Globus pallidus (tissue), 1 donor: ENCODE results near the gene PRDX2.
A peak's percentile ranks its signal among the peaks of the same experiment; 100 is the strongest.
"Not testable (repeated sequence)": the region's sequence is repeated elsewhere in the genome, so short reads cannot be mapped to it uniquely, and the experiment has no call there.

Experiments
- DNase-seq: peaks from one replicate; pipeline ENCODE4 v3.0.0-alpha.2; 2015; ENCODE audit warnings: low spot score

PRDX2 gene

DNA sequence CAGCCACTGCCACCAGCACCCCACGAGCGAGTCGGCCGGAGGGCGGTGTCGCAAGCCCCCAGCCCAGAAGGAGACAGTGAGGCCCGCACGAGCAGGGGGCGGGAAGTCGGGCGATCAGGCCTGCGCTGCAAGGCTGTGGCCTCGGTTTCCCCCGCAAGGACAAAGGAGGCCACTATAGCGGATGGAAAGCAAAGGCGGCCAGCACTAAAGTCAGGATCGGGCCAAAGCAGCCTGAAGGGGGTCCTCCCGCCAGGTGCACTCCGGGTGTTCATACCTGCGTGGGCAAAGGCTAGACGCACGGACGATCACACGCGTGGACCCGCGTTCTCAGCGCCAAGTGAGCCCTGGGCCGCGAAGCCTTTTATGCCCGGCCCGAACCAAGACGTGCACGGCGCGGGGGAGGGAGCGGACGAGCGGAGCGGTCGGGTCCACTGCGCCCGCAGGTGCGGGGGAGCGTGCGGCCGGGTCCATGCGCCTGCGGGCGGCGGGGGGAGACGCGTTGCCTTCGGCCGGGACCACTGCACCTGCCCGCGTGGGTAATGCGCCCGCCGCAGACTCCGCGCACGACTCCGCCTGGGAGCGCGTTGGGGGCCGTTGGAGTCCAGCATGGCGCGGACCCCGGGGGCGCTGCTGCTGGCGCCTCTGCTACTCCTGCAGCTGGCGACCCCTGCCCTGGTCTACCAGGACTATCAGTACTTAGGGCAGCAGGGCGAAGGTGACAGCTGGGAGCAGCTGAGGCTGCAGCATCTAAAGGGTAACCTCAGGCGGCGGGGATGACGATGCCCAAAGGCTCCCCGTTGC, at the start of gene PRDX2, which contains the start of gene THSD8:
TSS of gene PRDX2 (minus strand) at position 335 of the 801 bp plus-strand sequence. CDS start 539 bp downstream, outside the sequence.
TSS of gene THSD8 (plus strand) at position 604 of the 801 bp plus-strand sequence. CDS start at position 607, 3 bp downstream.
- DNase-seq = peak; percentile 73

DNA sequence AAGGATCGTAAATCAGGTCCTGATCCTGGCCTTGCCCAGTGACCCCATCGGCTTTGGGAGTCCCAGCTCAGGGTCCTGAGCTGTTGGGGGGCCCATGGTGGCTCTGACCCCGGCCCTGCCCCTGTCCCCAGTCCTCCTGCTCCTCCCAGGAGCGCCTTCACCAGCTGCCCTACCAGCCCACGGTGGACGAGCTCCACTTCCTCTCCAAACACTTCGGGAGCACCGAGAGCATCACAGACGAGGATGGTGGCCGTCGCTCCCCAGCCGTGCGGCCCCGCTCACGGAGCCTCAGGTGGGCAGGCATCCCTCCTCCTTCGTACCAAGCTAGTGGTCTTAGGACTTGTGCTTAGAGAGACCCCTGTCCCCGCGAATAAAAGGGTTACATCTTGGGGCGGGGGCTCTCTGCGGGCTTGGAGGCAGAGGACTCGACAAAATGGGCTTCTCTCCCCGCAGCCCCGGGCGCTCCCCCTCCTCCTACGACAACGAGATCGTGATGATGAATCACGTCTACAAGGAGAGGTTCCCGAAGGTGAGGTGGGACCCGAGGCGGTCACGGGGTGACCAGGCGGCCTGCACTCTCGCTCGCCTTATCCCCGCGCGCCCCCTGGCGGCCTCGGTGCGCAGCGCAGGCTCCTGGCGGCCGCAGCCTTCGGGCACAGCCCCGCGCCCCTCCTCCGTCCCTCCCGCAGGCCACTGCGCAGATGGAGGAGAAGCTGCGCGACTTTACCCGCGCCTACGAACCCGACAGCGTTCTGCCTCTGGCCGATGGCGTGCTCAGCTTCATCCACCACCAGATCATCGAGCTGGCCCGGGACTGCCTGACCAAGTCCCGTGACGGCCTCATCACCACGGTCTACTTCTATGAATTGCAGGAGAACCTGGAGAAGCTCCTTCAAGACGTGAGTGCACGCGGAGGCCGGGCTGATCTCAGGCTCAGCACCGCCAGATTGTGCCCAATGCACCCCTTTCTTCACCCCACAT, 45.8 kb upstream of the PRDX2 start:
- DNase-seq = peak; percentile 59

DNA sequence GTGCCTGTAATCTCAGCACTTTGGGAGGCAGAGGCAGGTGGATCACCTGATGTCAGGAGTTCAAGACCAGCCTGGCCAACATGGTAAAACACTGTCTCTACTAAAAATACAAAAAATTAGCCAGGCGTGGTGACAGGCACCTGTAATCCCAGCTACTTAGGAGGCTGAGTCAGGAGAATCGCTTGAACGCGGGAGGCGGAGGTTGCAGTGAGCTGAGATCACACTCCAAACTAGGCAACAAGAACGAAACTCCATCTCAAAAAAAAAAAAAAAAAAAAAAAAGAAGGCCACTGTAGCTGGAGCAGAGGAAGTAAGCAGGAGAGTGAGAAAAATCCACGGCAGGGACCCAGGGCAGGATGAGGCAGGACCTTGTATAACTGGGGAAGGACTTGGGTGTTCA, 45.0 kb upstream of the PRDX2 start:
- DNase-seq = not testable (repeated sequence)

DNA sequence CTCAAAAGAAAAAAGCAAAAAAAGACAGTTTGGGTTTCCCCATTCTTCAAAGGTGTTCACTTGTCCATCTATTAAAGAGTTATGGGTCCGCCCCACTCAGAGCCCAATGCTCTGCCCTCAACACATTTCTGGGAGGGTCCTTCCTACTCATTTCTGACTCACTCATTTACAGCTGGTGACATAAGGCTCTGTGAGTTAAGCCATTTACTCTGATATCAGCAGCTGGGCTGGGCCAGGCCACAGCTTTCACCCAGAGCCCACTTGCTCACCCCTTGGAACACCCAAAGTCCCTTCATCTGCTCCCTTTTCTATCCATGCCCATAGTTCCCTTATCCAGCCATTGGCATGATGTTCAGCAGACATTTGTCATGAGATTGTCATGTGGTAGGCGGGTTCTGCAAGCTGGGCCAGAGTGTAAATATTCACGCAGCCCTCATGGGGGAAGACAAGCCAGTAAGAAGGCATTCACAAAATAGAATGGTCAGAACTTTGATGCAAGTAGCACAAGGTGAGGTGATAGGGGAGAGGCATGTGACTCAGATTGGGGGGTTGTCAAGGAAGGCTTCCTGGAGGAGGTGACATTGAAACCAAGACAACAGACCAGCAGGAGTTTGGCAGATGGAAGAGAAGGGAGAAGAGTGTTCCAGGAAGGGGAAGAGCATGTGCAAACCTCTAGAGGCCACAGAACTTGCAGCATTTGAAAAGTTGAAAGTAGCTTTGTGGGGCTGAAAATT, 42.6 kb upstream of the PRDX2 start:
- DNase-seq = no peak

GRCh38 chr19:12843328-12843727, 41.7 kb upstream of the PRDX2 start:
- DNase-seq = no peak

- DNase-seq = no peak
Measured at GRCh38 chr19:12842511-12842910, 40.9 kb upstream of the PRDX2 start.

- no peak for DNase-seq
Measured at GRCh38 chr19:12841094-12841493, 39.5 kb upstream of the PRDX2 start.

DNA sequence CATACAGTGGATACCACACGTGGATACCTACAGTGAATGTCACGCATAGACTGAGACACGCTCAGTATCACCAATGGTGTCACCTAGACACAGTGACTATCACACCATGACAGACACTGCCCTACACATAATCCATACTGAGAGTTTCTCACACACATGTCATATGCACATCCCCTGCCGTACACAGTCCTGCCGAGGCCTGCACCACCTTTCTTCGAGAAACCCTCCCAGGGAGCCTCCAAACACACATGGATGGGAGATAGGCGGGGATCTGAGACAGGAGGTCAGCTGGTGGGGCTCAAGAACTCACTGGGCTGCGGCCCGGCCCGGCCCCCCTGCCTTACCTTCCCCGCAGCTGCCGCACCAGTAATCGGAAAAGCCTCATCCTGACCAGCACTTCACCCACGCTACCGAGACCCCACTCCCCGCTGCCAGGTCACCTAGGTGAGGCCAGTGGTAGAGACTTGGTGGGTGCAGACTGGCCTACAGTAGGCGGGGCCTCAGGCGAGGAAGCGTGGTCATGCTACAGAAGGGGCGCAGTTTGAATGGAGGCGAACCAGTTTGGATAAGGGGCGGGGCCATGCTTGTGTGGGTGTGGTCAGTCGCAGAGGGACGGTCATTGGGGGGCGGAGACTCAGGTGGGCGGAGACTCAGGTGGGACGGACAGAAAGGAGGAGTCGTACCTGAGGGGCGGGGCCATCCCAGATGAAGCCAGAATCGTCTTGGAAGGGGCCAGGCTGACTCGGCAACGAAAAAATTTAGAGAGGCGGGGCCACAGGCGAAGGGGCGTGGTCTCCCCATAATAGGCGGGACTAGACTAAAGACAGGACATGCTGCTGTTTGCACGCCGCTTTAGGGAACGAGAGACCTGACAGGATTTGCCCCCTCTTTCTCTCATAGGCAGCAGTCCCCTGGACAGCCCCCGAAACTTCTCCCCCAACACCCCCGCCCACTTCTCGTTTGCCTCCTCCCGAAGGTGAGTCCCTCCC, 38.8 kb upstream of the PRDX2 start:
- DNase-seq = no peak

DNA sequence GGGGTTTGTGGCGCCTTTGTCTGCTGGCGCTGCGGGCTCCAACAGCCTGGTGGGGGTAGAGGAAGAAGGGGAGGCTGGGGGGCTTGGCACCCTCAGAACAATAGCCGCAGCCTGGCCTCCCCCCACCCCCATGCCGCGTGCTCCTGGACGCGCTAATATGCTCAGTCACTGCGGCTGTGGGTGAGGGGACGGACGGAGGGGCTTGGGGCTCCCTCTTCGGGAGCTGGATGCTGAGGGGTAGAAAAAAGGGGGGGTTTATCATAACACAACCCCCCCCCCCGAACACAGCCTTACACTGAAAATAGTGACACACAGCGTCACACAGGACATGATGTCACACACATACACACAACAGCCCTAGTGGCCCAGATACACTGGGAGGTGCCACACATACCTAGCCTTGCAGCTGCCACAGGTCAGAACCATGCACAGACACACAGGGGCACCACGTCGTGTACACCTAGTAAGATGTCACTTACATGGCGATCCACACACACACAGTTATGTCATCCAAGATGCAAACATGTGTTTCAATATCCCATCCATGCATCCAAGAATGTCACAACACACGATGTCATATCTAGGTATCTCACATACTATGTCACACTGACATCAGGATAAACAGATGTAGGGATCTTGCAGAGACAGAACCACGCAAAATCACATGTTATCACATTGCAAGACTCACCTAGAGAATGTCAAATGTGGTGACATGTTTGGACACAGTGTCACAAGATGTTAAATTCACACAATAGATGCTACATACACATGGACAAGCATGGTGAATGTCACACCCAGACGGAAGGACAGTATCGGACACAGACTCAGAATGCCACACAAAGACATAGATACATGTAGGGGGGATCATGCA, 37.5 kb upstream of the PRDX2 start:
- DNase-seq = no peak

DNA sequence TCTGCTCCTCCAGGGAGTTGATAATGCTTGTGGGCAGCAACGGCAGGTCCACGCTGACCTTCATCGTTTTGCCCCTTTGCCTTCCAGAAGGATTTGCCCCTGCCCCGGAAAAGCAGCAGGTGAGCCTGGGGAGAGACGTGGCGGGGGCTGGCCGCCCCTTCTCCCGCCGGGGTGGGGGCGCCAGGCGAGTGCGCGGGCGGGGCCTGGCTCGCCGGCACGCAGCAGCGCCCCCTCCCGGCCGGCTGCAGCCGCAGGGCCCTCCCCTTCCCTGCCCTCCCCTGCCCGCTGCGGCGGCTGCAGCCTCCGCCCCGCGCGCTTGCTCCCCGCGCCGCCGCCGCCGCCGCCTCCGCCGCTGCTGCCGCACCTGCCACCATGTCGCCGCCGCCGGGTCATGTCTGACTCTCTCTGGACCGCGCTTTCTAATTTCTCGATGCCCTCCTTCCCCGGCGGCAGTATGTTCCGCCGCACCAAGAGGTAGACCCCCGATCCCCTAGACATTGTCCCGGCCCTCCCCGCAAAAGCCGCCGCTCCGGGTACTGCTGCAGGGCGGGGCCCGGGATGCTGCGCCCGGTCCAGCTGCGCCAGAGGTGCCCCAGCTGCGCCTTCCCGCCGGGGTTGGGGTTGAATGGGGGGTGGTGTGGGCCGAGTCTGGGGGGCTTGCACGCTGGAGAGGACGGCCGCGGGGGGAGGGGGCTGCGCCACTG, 36.7 kb upstream of the PRDX2 start, which contains the start of gene MAST1:
TSS of gene MAST1 (plus strand) at position 334 of the 704 bp plus-strand sequence. CDS start at position 392, 58 bp downstream.
- DNase-seq = peak; percentile 20

DNA sequence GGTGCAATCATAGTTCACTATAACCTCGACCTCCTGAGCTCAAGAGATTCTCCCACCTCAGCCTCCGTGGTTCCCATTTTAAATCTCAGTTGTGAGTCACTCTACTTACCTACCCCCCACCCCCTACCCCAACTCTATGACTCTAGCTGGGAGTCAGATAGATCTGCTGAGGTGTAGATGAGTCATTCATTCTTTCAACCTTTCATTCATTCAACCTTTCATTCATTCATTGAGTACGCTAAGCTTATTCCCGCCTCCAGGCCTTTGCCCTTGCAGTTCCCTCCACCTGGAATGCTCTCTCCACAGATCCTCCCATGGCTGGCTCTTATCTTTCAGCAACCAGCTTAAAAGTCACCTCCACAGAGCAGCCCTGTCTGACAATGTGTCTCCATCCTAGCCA, 35.6 kb upstream of the PRDX2 start:
- DNase-seq = no peak

DNA sequence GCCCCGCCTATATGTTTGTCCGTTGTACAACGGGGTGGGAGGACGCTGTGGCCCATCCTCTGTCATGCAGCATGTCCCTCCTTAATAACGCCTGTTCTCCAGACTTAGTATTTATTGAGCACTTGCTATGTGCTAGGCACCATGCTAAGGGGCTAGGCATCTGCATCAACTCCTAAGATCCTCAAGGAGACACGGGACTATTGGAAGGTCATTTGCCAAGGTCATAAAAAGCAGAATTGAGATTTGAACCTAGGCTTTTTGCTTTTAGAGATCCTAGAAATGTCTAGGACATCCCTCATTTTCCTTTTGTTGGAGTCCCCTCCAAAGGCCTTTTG, 34.9 kb upstream of the PRDX2 start:
- no peak for DNase-seq

DNA sequence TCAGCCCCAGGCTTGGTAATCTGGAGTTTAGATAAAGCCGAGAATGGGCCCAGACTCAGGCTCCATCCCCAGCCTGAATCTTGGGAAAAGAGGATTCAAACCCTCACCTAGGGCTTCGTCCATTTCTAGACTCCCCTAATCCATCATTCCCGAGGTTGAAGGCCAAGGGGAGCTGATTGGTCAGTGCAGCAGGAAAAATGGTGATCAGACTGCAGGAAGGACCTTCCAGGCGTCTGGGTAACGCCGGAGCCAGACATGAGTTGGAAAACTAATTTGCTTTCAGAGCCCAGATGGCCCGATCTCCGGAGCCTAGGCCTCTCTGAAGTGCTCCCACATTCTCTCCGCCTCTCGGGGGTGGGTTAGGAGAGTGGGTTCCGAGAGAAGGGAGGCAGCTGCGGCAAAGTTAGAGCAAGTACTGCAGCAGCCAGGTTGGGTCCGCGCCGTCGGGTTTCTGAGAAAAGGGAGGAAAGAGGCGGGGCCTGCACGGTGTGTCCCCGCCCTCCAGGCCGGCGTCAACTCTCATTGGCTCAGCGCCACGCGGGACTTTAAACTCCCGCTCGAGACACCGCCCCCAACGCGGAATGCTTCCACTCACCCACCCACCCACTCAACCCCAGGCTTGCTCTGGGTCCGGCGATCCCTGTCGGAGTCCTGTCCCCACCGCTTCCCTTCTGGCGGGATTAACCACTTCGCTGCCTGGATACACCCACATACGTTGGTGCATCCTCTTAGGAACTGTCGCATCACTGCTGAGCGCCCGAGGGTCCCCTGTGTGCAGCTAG, 33.6 kb upstream of the PRDX2 start:
- no peak for DNase-seq

DNA sequence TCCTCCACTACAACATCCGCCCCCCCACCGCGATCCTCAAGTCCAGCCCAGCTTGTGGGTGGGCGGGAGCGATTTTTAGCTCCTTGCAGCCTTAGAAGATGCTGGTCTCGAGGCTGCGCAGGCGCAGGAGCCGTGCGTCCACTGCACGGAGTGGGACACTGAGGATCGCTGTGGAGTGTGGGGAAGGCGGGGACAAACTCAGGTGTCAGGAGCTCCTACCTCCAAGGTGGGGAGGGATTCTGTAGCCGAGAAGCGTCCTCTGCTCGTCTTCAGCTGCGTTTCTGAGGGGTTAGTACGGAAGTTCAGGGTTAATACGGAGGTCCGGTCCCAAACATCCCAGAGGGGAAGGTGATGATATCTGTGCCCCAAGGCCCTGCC, 33.0 kb upstream of the PRDX2 start, which contains the start of gene RTBDN:
TSS of gene RTBDN (minus strand) at position 14 of the 378 bp plus-strand sequence. CDS start 4,600 bp downstream, outside the sequence.
- no peak for DNase-seq

GRCh38 chr19:12833738-12834565, 32.4 kb upstream of the PRDX2 start:
- no peak for DNase-seq

DNA sequence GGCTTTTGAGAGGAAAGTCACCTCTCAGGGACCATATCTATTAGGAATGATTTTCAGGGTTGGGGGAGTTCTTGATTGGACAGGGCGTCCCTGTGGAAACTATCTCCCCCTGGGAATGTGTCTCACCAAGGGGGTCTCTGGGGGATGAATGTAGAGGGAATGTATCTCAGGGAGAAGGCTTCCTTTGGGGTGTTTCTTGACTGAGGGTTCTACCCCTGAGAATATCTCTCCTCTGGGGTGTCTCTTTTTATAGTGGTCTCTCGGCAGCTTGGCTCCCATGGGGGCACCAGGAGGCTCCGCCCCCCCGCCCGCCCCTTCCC, 31.8 kb upstream of the PRDX2 start:
- DNase-seq = no peak

- no peak for DNase-seq
Measured at GRCh38 chr19:12828494-12828893, 26.9 kb upstream of the PRDX2 start.
